ENCODE data around the gene RPE.

The RPE gene

DNA sequence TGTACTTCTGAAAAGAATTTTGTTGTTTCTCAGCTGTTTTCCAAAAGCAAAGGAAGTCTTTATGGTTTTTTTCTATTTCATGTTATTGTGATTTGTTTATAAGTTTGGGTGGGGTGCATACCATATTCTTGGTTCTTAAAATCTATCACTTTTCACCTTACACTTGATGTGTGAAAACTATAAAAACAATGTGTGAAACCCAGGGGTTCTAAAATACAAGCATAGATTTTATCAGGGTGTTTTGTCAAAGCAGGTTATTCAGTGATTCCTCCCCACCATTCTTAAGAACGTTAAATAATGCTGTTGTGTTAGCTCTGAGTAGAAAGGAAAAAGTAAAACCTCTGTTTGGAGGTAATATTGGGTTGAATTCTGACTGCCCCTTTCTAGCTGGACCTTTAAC, 17.7 kb downstream of the RPE start:
- H3K4me1 ChIP-seq (ENCODE audit: control insufficient read depth, low read length), result no peaks in the 10 kb centered on the region
- no peaks in the 10 kb centered on the region for H4K20me1 ChIP-seq (ENCODE audit: control insufficient read depth, insufficient read depth, low read depth, low read length)
- H3K27ac ChIP-seq (ENCODE audit: low read depth, low read length), result no peak overlapping the region
- no peaks in the 10 kb centered on the region for H3K27me3 ChIP-seq (ENCODE audit: control insufficient read depth, low read length)
- H3F3A ChIP-seq (ENCODE audit: control insufficient read depth, insufficient read depth), result no peaks in the 10 kb centered on the region
- H3K4me2 ChIP-seq (ENCODE audit: low read length), result no peak overlapping the region
- no peaks in the 10 kb centered on the region for H3K9me3 ChIP-seq (ENCODE audit: control insufficient read depth, insufficient read depth, low read length)
- H3K9me2 ChIP-seq (replicated peaks; ENCODE audit: control insufficient read depth, low read length), result no peaks in the 10 kb centered on the region
- peaks cover 7% of the 10 kb centered on the region for H3K79me2 ChIP-seq (ENCODE audit: control insufficient read depth, low read length)
- TF ChIP-seq, protein P1, sequence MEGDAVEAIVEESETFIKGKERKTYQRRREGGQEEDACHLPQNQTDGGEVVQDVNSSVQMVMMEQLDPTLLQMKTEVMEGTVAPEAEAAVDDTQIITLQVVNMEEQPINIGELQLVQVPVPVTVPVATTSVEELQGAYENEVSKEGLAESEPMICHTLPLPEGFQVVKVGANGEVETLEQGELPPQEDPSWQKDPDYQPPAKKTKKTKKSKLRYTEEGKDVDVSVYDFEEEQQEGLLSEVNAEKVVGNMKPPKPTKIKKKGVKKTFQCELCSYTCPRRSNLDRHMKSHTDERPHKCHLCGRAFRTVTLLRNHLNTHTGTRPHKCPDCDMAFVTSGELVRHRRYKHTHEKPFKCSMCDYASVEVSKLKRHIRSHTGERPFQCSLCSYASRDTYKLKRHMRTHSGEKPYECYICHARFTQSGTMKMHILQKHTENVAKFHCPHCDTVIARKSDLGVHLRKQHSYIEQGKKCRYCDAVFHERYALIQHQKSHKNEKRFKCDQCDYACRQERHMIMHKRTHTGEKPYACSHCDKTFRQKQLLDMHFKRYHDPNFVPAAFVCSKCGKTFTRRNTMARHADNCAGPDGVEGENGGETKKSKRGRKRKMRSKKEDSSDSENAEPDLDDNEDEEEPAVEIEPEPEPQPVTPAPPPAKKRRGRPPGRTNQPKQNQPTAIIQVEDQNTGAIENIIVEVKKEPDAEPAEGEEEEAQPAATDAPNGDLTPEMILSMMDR (IDR thresholded peaks at IDR 0.05; ENCODE audit: low read depth, low read length, poor library complexity, severe bottlenecking), result no peak
- no peak for TF ChIP-seq EZH2phosphoT487 (IDR thresholded peaks at IDR 0.05; ENCODE audit: borderline replicate concordance, low read length)
- H3K4me3 ChIP-seq (ENCODE audit: low read length), result no peak overlapping the region
- H3K36me3 ChIP-seq (ENCODE audit: control insufficient read depth, low read length), result peaks cover 96% of the 10 kb centered on the region

DNA sequence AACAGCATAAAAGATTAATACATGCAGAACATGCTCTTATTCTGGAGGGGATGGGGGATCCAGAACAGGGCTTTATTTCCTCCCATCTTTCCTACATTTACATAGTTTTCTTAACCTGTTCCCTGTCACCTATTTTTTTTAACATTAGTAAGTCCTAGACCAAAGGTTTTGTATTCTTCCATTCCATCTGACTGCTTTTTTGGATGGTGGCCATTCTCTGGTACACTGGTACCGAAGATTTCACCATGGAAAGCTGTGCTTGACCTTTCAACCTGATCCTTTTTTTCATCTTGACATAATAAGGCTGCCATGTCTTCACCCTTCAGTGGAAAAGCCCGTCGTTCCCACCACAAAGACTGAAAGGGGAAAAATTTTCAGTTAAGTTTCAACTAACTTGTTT, 20.4 kb downstream of the RPE start:
- TF ChIP-seq, protein P1 (IDR thresholded peaks at IDR 0.05; ENCODE audit: low read depth, low read length, poor library complexity, severe bottlenecking), result no peak
- no peak for TF ChIP-seq EZH2phosphoT487 (IDR thresholded peaks at IDR 0.05; ENCODE audit: borderline replicate concordance, low read length)
- no peaks in the 10 kb centered on the region for H3K79me2 ChIP-seq (ENCODE audit: control insufficient read depth, low read length)
- no peaks in the 10 kb centered on the region for H3F3A ChIP-seq (ENCODE audit: control insufficient read depth, insufficient read depth)
- no peak overlapping the region for H3K4me3 ChIP-seq (ENCODE audit: low read length)
- no peaks in the 10 kb centered on the region for H4K20me1 ChIP-seq (ENCODE audit: control insufficient read depth, insufficient read depth, low read depth, low read length)
- no peaks in the 10 kb centered on the region for H3K4me1 ChIP-seq (ENCODE audit: control insufficient read depth, low read length)
- H3K36me3 ChIP-seq (ENCODE audit: control insufficient read depth, low read length), result peaks cover 76% of the 10 kb centered on the region
- no peaks in the 10 kb centered on the region for H3K9me2 ChIP-seq (replicated peaks; ENCODE audit: control insufficient read depth, low read length)
- H3K27me3 ChIP-seq (ENCODE audit: control insufficient read depth, low read length), result no peaks in the 10 kb centered on the region
- no peak overlapping the region for H3K4me2 ChIP-seq (ENCODE audit: low read length)
- H3K9me3 ChIP-seq (ENCODE audit: control insufficient read depth, insufficient read depth, low read length), result no peaks in the 10 kb centered on the region
- H3K27ac ChIP-seq (ENCODE audit: low read depth, low read length), result no peak overlapping the region

DNA sequence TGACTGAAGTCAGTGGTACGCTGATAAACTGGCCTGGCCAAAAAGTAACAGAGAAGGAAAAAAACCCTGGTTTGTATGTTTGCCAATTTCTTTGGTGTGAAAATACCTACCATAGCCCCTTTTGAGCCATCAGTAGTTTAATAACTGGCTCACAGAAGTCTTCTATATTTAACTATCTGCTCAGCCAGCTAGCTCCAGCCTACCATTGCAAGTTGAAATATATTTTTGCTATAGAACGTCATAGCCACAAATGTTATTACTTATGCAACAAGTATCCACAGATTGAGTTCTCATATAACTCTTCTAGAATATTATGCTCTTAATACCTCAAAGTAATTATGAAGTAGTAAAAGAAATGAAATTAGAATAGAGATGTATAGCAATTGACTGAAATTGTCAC, 25.2 kb downstream of the RPE start:
- Histone ChIP-seq H3K27ac (ENCODE audit: low read depth, low read length) (no peak overlapping the region), H3K27me3 (ENCODE audit: control insufficient read depth, low read length) (no peaks in the 10 kb centered on the region), H3K4me3 (ENCODE audit: low read length) (no peak overlapping the region), H3F3A (ENCODE audit: control insufficient read depth, insufficient read depth) (peaks cover under 1% of the 10 kb centered on the region; the same call in 1 of the 2 replicates), H3K36me3 (ENCODE audit: control insufficient read depth, low read length) (peaks cover 28% of the 10 kb centered on the region), H3K4me1 (ENCODE audit: control insufficient read depth, low read length) (no peaks in the 10 kb centered on the region), H3K4me2 (ENCODE audit: low read length) (no peak overlapping the region), H4K20me1 (ENCODE audit: control insufficient read depth, insufficient read depth, low read depth, low read length) (no peaks in the 10 kb centered on the region), H3K79me2 (ENCODE audit: control insufficient read depth, low read length) (no peaks in the 10 kb centered on the region), H3K9me2 (replicated peaks; ENCODE audit: control insufficient read depth, low read length) (no peaks in the 10 kb centered on the region), H3K9me3 (ENCODE audit: control insufficient read depth, insufficient read depth, low read length) (no peaks in the 10 kb centered on the region)
- TF ChIP-seq EZH2phosphoT487 (IDR thresholded peaks at IDR 0.05; ENCODE audit: borderline replicate concordance, low read length), result no peak
- TF ChIP-seq, protein P1 (IDR thresholded peaks at IDR 0.05; ENCODE audit: low read depth, low read length, poor library complexity, severe bottlenecking), result no peak

All from DOHH2 (cell line).